Astrocyte of the hippocampus (primary cell): ENCODE measurements around the gene PHLDB3.
A peak's percentile ranks its signal among the peaks of the same experiment; 100 is the strongest.
"Not testable (repeated sequence)": the region's sequence is repeated elsewhere in the genome, so short reads cannot be mapped to it uniquely, and the experiment has no call there.

Experiments
- DNase-seq: peaks from one replicate; pipeline ENCODE4 v3.0.0; 2011; ENCODE audit warnings: low read depth, low spot score

Gene PHLDB3

DNA sequence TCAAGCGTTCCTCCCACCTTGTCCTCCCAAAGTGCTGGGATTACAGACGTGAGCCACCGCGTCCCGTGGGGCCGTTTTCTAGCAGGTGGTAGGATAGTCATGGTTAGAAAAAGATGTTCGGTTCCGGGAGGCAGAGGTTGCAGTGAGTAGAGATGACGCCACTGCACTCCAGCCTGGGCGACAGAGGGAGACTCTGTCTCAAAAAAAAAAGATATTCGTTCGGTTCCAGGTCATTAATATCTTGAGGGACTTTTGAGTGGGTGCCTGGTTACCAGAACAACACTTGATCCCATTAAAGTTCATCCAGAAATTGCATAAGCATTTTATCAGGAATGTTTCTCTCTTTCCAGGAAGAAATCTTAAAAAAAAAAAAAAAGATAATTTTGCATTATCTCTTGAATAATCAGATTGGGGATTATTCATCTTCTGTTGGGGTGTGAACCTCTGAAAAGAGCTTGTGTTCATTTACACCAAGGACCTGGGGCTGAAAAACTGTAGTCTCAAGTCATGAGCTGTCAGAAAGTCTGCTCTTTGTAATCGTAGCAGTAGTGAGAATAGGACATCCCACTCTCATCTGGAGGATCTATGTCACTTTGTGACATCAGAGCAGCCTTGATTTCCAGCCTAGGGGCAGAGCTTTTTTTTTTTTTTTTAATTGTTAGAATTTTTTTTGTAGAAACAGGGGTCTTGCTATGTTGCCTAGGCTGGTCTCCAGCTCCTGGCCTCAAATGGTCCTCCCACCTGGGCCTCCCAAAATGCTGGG is 23.5 kb upstream of the PHLDB3 start:
- DNase-seq: no peak

DNA sequence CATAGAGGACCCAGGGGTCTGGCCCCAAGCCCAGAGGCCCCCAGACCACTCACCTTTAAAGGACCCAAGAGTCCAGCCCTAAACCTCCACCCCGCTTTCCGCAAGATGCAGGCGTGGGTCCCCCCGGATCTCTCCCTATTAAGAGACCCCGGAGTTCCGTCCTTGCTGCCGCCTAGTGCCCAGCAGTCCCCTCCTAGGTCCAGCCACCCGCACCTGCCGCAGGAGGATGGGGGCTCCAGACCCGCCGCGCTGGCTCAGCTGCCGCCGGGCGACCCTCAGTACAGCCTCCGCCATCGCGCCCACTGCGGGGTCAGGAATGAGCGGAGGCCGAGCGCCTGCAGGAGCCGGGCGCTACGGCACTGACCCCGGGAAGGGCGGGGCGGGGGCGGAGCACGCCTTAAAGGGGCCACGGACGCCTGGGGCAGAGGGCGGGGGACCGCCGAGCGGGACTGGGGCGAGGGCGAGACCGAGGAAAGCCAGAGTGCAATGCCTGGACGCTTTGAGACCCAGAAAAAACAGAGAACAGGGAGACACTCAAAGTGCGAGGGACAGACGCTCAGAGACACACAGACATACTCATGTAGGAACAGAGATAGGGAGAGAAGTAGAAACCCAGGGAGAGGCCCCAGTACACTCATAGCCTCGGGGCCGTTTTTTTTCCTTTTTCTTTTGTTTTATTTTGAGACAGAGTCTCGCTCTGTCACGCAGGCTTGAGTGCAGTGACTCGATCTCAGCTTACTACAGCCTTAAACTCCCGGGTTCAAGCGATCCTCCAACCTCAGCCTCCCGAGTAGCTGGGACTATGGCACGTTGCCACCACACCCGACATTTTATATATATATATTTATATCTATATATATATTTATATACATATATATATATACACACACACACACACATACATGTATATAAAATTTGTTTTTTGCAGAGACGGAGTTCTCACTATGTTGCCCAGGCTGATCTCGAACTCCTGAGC is 22.6 kb upstream of the PHLDB3 start, which contains the start of gene ETHE1:
Gene ETHE1, minus strand, starts transcription at position 318 of the 976 bp plus-strand sequence. Its CDS starts 24 bp downstream, at position 294.
- peak; percentile 83 for DNase-seq

DNA sequence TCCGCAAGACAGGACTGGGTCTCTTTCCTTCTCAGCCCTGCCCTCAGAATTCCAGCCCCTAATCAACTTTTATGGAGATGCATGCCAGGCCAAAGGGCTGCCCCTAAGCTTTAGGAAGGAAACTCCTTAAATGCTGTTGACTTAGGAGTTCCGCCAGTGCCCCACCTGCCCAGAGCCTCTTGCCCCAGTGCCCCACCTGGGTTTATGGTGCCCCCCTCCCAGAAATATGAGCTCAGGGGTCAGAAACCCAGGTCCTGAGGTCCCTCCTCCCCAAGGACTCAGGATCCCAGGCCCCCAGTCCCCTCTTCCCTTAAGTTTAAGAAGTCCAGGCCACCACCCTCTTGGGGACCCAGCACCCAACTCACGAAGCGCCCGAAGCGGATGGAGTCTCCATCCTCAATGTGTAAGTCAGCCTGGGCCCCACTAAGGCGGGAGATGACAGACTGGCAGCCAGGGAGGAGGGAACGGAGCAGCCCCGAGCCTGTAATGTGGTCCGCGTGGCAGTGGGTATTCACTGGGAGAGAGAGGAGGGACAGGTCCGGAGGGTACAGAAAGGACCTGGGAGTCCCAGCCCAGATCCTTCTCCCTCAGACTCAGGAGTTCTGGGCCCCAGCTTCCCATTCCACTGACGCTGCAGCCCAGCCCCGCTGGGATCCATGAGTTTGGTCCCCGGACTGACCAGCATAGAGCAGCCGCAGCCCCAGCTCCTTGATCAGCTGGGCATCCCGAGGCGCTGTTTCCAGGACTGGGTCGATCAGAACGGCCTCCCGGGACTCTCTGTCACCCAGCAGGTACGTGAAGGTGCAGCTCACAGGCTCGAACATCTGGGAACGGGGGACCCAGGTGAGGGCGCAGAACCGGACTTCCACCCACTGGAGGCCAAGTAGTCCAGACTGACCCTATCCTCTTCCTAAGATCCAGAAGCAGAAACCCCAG is 21.6 kb upstream of the PHLDB3 start:
- peak; percentile 55 for DNase-seq

DNA sequence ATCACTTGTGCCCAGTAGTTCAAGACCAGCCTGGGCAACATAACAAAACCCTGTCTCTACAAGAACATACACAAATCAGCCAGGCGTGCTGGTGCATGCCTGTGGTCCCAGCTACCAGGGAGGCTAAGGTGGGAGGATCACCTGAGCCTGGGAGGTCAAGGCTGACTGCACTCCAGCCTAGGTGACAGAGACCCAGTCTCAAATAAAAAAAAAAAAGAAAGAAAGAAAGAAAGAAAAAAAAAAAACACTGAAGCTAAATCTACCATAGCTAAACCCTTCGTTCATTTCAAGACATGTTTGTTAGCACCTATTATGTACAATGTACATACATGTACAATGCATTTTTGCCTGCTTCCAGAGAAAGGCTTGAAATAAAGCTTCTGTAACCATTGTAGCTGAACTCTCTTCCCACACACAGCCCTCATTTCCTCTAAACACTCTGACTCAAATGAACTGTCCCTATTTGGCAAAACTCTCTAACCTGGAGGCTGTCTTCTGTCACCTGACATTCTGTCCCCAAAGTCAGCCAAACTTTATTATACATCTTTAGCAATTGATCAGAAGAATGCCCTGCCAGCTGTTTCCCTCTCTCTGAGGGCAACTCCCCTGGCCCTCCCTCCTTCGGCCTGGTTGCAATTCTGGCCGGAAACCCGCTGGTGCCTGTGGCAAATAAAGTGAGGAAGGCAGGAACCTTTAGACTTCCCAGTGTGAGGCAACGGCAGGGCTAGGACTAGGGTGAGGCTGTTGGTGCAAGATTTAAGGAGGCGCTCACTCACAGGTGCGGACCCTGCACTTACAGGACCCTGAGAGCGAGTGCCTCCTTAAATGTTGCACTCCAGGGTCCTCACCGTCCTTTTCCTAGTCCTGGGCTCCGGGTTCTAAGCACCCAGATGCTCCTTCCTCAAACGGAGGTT is 20.6 kb upstream of the PHLDB3 start:
- peak; percentile 54 for DNase-seq

DNA sequence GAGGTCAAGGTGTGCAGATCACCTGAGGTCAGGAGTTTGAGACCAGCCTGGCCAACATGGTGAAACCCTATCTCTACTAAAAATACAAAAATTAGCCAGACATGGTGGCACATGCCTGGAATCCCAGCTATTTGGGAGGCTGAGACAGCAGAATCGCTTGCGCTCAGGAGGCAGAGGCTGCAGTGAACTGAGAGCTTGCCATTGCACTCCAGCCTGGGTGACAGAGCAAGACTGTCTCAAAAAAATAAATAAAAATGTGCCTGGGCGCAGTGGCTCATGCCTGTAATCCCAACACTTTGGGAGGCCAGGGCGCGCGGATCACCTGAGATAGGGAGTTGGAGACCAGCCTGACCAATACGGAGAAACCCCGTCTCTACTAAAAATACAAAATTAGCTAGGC is 19.1 kb upstream of the PHLDB3 start:
- not testable (repeated sequence) for DNase-seq

DNA sequence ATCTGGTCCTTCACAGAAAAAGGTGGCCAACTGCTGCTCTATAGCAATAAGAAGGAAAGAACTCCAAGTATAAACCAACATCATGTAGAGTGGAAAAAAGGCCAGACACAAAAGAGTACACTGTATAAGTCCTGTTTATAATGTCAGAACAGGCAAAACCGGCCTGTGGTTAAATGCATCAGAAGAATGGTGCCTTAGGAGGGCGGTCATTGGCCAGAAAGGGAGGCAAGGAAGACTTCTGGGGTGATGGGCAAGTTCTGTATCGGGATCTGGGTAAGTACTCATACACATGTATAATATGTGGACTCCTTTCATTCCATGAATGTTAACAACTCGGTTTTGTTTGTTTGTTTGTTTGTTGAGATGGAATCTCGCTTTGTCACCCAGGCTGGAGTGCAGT is 18.4 kb upstream of the PHLDB3 start:
- no peak for DNase-seq

DNA sequence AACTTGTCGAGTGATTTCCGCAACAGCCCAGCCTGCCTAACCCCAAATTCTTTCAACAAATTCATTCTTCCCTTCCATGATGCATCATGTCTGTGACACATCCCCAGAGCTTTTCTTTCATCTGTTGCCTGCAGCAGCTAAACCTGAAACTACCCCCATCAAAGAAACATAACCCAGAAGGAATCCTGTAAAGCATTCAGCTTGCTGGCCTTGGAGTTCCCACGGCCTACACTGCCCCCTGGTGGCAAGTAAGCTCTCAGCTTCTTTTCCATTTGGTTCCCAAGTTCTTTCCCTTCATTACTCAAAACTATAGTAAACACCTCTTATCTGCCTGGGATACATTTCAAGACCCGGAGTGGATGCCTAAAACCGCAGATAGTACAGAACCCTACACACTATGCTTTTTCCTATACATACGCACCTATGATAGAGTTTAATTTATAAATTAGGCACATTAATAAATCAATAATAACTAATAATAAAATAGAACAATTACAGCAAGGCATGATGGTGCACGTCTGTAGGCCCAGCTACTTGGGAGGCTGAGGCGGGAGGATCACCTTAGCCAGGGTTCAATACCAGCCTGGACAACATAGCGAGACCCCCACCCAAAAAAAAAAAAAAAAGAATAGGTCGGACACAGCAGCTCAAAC is 15.0 kb upstream of the PHLDB3 start:
- peak; percentile 96 for DNase-seq

DNA sequence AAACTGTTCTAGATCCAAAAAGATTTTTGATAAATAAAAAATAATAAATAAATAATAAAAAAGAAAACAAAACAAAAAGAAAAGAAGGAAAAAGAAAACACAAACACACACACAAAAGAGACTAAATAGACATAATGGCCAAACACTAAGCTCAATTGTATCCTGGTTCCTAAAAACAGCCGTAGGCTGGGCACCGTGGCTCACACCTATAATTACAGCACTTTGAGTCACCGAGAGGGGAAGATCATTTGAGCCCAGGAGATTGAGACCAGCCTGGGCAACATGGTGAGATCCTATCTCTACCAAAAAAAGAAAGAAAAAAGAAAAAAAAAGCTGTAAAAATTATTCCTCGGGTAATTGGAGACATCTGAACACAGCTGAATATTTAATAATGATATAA is 13.5 kb upstream of the PHLDB3 start:
- DNase-seq: no peak

DNA sequence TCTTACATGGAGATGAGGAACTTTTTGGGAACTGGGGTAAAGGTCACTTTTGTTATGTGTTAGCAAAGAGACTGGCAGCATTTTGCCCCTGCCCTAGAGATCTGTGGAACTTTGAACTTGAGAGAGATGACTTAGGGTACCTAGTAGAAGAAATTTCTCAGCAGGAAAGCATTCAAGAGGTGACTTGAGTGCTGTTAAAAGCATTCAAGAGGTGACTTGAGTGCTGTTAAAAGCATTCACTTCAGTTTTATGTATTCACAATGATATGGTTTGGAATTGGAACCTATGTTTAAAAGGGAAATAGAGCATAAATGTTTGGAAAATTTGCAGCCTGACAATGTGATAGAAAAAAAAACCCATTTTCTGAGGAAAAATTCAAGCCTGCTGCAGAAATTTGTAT is 7.9 kb upstream of the PHLDB3 start:
- not testable (repeated sequence) for DNase-seq

DNA sequence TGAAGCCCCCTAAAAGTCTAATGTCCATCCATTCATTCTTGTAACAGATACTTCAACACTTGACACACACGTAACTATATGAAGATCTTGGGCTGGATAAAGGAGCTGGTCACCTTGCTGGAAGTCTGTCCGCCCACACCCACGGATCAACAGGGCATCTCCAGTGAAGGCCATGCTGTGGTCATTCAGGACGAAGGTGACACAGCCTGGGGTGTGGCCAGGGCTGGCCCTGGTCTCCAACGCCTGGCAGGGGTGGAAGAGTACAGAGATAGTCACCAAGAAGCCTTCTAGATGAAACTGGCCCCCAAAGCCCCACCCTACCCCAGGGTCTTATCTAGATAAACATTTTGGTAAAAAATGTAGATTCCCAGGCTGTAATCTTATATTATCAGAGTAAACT is 6.8 kb upstream of the PHLDB3 start:
- DNase-seq: no peak

DNA sequence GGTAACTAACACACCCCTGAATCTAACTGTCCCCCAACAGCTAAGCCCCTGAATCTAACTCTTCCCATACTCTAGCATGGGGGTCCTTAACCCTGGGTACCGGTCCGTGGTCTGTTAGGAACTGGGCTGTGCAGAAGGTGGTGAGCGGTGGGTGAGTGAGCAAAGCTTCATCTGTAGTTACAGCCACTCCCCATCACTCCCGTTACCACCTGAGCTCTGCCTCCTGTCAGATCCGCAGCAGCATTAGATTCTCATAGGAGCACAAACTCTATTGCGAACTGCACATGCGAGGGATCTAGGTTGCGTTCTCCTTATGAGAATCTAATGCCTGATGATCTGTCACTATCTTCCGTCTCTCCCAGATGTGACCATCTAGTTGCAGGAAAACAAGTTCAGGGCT is 6.2 kb upstream of the PHLDB3 start:
- no peak for DNase-seq

DNA sequence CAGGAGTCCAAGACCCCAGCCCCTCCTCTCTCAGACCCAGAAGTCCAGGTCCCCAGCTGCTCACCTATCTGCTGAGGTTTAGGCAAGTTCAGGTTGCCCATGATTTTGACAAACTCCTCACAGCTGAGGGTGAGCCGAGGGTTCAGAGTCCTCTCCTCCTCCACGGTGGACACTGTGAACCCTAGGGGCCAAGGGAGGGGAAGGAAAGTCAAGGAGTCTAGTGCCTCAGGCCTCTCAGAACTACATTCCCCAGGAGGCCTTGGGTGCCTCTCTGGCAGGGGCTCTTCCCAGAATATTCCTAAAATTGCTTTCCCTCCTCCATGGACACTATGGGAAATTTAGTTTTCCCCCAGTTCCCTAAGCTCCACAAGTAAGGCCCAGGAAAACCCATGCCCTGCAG is 3.3 kb upstream of the PHLDB3 start:
- DNase-seq: no peak

DNA sequence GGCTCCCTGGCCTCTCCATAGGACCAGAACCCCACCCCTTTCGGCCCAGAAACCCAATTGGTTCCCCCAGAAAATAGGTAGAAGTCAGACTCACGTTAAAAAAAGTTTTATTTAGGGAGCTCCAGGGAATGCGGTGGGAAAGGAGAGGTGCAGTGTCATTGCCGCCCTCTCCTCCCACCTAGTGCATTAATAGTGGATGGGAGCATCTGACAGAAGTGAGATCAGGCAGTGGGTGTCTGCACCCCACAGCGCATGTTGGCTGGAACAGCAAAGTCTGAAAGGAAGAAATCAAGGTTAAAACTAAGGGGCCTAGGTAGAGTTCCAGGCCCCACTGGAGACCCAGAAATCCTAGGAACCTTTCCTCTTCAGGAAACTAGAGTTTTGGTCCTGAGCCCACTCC is 2.1 kb upstream of the PHLDB3 start:
- no peak for DNase-seq

DNA sequence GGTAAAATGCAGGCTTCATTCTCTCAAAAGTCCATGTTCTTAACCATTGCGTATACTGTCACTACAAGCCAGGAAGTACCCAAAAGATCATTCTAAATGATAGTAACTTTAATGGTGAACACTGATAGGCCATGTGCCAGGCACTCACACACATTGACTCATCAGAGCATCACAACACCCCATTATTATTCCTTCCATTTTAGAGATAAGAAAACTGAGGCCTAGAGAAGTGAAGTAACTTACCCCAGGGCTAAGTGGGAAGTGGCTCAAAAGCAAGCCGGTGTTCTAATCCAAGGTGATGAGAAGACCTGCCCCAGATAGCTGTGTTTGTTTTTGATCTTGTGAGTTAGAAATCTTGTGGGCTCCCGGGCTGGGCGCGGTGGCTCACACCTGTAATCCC is 1.4 kb upstream of the PHLDB3 start:
- DNase-seq: no peak

DNA sequence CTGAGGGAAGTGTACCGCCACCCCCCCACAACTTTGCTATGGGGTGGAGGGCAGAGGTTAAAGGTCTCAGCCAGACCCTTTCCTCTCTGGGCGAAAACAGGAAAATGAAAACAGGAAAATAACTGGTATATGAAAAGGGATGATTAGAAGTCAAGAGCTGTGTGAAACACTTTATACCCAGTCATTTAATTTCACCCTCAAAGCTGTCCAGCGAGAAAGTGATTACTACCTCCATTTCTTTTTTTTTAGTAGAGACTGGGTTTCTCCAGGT is 575 bp upstream of the PHLDB3 start:
- no peak for DNase-seq

DNA sequence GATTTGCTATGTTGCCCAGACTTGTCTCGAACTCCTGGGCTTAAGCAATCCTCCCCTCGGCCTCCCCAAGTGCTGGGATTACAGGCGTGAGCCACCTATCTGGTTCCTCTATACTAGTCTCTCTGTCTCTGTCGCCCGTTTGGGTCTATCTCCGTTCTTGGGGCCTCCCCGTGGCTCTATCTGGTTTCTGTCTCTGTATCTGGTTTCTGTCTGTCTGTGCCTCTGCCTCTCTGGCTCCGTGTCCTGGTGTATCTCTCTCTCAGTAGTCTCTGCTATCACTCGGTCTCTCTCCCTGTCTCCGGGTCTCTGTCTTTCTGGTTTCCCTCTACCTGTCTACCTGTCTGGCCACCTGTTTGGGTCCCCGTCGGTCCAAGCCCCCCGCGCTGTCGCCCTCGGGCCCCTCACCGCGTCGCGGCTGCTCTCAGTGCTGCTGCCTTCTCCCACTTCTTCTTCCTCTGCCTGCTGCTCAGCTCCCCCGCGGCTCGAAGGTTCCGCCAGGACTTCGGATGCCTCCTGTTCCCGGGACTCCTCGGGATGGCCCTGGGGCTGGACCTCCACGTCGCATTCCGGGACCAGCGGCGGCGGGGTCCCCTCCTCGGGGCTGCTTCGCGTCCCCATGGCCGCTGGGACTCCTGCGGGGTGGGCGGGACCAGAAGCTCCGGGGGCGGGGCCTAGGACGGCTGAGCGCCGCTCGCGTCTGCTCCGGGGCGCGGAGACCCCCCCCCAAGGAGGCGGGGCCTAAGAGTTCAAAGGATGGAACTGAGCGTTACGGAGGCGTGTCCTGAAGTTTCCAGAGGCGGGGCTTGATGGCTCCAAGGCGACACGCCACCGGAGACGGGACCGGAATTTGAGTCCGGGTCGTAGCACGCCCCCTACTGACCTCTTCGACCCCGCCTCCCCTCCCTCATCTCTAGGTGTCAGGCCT is 783 bp downstream of the PHLDB3 start:
- peak; percentile 96 for DNase-seq

DNA sequence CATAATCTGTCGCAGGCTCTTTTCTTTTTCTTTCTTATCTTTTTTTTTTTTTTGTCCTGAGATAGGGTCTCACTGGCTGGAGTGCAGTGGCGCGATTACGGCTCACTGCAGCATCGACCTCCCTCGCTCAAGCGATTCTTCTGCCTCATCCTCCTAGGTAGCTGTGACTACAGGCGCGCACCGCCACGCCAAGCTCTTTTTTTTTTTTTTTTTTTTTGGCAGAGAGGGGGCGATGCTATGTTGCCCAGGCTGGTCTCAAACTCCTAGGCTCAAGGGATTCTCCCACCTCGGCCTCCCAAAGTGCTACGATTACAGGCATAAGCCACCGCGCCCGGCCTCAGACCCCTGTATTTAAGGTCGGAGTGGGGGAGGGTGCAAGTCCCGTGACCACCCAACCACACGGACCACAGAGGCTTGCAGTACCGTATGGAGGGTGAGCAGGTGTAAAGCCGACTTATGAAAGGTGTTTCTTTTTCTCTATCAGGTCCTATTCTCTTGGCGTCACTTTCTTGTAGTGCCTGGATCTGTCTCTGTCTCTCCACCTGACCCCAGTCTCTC is 2.0 kb downstream of the PHLDB3 start:
- no peak for DNase-seq

DNA sequence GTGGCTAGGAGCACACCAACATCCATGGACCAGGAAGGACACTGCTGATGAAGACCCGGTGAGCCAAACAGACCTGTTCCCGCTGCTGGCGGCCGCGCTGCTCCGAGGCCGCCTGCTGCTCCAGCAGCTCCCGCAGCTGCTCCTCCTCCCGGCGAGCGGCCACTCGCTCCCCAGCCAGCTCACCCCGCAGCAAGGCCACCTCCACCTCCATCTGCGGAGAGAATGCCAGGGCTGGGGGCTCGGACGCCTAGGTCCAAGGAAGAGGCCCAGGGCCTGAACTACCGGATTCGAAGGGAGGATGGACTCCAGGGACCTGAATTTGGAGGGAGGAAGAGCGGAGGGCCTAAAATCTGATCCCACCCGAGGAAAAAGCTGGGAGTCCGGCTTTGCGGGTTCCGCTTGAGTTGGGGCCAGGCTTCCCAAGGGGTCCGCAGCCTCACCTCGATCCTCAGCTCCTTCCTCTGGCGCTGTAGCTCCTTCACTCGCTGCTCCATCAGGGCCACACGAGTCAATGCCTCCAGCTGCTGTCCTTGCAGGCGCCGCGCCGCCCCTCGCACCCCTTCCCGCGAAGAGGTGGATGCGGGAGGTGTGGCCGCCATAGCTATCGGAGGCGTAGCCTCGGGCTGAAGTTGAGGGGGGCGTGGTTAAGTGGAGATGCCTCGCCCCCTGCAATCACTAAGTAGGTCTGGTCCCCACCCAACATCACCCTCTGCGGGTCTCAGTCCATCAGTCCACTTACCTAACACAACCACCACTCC is 2.7 kb downstream of the PHLDB3 start:
- DNase-seq: peak; percentile 47
